K562 (cell line): ENCODE results near the gene LY6G5B. TPM values are rescaled to one million over a fixed set of nuclear protein-coding genes. Genes with fewer than 3 reads are reported as not detected.

Experiments
- ILF3 ChIP-seq: fragments of 450-650 bp; IDR thresholded peaks from 2 replicates; pipeline ENCODE4 v1.6.1; 2018; ENCODE audit warnings: antibody characterized with exemption, mild to moderate bottlenecking, moderate library complexity, borderline replicate concordance
- RCOR1 ChIP-seq, 2 experiments: IDR thresholded peaks; 2 replicates each; pipeline ENCODE4 v1.6.1; 2012; ENCODE audit warnings: low read depth in 2 of 2, low read length in 2 of 2, borderline replicate concordance in 1 of 2, improper control_type of control experiment in 1 of 2
- TAF15 ChIP-seq: fragments of 200-400 bp; formaldehyde crosslinking; IDR thresholded peaks from 2 replicates; pipeline ENCODE4 v1.6.1; 2017; ENCODE audit warnings: mild to moderate bottlenecking, low read depth, low read length, moderate library complexity
- TEAD2 ChIP-seq: fragments of 450-650 bp; IDR thresholded peaks from 2 replicates; pipeline ENCODE4 v1.6.1; 2016; ENCODE audit warnings: missing genetic modification characterization, control low read depth, missing compliant biosample characterization
- ZNF274 ChIP-seq: IDR thresholded peaks from 2 replicates; pipeline ENCODE4 v1.6.1; 2011; ENCODE audit warnings: low read depth, mild to moderate bottlenecking, low read length, moderate library complexity, borderline replicate concordance
- polyA plus RNA-seq, 8 experiments: library from polyadenylated mRNA; depleted of rRNA in 4 of 8; stranded (reverse) in 5 of 8; unstranded in 3 of 8; fragments of >200 nt; fragmentation: Nextera tagmentation in 2 of 8; fragmentation: Illumina TruSeq in 1 of 8; extraction: Ambion mirVana in 2 of 8; extraction: Trizol in 1 of 8; gene quantifications; 2 replicates each; pipeline versions ENCODE4 v1.2.1 to v1.2.3, GENCODE V29; 2011 to 2014; ENCODE audit warnings: inconsistent platforms in 1 of 8, missing spikeins in 1 of 8
- total RNA-seq, 7 experiments: library from RNA; depleted of rRNA in 6 of 7; stranded (reverse); fragments of >200 nt in 6 of 7; fragmentation: Illumina TruSeq in 2 of 7; extraction: Trizol in 2 of 7; gene quantifications; 2 replicates each; pipeline versions ENCODE4 v1.2.1 to v1.2.3, GENCODE V29; 2011 to 2021; ENCODE audit warnings: low replicate concordance in 1 of 7
- TF ChIP-seq, protein P1 (sequence below): fragments of 450-650 bp; formaldehyde crosslinking; IDR thresholded peaks from 2 replicates; pipeline ENCODE4 v1.4.0; 2022; ENCODE audit warnings: missing genetic modification characterization
- TF ChIP-seq, protein P2 (sequence below): sonication (generic); formaldehyde crosslinking; IDR thresholded peaks from 2 replicates; pipeline ENCODE4 v1.9.0; 2022; ENCODE audit warnings: mild to moderate bottlenecking, missing genetic modification reagents

The LY6G5B gene
- total and polyA plus RNA-seq, 9 of the 15 experiments (the other 6 are each of a cell fraction or from before 2014, with no cell fraction given), result 6.0 to 27.0 (median 7.5) TPM

DNA sequence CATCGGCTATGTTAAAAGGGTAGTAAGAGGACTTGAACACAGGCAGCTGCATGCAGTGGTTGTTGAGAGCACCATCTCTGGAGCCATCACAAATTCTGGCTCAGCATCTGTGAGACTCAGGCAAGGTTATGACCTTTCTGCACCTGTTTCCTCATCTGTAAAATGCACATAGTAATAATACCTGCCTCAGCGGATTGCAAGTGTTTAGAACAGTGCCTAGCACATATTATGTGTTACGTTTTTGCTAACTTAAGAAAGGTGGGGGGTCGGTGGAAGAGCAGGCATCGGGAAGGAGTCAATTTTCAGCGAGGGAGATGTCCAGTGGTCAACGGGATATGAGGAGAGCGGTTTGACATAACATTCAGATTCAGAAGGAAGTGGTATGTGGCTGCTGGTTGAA lies 8.2 kb downstream of the LY6G5B start (continued):
- TF ChIP-seq, protein P1, sequence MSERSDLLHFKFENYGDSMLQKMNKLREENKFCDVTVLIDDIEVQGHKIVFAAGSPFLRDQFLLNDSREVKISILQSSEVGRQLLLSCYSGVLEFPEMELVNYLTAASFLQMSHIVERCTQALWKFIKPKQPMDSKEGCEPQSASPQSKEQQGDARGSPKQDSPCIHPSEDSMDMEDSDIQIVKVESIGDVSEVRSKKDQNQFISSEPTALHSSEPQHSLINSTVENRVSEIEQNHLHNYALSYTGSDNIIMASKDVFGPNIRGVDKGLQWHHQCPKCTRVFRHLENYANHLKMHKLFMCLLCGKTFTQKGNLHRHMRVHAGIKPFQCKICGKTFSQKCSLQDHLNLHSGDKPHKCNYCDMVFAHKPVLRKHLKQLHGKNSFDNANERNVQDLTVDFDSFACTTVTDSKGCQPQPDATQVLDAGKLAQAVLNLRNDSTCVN (CRISPR knock-in tag), result no peak
- no peak for TF ChIP-seq ZNF274
- no peak for TF ChIP-seq RCOR1 (IDR thresholded peaks at IDR 0.05; ENCODE audit: borderline replicate concordance in 1 of 2, low read depth in 2 of 2, low read length in 2 of 2)
- TF ChIP-seq TEAD2 (tag), result no peak
- no peak for TF ChIP-seq ILF3
- TF ChIP-seq, protein P2, sequence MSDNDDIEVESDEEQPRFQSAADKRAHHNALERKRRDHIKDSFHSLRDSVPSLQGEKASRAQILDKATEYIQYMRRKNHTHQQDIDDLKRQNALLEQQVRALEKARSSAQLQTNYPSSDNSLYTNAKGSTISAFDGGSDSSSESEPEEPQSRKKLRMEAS (CRISPR knock-in tag), result 0 out of 2 replicates have a peak, but pooled peaks have one; percentile 34
- no peak for TF ChIP-seq TAF15
